ENCODE results near the gene PXMP4. TPM values are rescaled to one million over a fixed set of nuclear protein-coding genes. Genes with fewer than 3 reads are reported as not detected.
A peak's percentile ranks its signal among the peaks of the same experiment; 100 is the strongest.

The PXMP4 gene
- total and polyA plus RNA-seq, 9 of the 15 experiments (the other 6 are each of a cell fraction or from before 2014, with no cell fraction given): 4.8 to 29.1 (median 6.8) TPM

DNA sequence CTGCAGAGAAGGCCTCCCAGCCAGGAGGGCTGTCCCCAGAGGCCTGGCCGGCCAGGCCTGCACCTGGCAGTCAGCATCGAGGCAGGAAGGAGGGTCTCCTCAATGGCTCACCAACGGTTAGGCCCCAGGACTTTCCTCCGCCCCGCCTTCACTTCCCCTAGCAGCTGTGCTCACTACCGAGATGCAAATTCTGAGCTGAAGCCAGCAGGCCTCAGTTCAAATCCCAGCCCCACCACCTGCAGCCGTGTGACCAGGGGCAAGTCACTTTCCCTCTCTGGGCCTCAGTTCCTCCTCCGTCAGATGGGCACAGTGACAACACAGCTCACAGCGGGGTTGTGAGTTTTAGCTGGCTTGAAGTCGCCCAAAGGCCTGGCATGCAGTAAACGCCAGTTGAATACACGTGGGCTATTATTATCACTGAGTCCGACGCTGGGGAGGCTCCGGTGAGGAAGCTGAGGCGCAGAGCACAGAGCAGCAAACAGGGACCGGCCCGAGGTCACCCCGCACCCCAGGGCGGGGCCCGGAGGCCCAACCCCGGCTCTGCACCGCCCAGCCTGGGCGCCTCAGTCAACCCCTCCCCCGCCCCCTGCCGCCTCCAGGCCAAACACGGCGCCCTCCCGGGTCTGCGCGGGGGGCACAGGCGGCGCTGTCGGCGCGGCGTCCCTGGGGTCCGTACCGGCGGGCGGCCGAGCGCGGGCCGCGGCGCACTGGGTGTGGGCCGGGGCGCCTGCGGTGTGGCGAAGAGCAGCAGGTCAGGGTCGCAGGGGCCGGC, 34.6 kb downstream of the PXMP4 start (continued):
- TF ChIP-seq, protein P1, sequence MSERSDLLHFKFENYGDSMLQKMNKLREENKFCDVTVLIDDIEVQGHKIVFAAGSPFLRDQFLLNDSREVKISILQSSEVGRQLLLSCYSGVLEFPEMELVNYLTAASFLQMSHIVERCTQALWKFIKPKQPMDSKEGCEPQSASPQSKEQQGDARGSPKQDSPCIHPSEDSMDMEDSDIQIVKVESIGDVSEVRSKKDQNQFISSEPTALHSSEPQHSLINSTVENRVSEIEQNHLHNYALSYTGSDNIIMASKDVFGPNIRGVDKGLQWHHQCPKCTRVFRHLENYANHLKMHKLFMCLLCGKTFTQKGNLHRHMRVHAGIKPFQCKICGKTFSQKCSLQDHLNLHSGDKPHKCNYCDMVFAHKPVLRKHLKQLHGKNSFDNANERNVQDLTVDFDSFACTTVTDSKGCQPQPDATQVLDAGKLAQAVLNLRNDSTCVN (CRISPR knock-in tag; IDR thresholded peaks at IDR 0.05): no peak
- peak; percentile 58; the same call in 1 of the 2 replicates for TF ChIP-seq SMAD4 (CRISPR knock-in tag; conservative IDR thresholded peaks at IDR 0.05)
- TF ChIP-seq, protein P2, sequence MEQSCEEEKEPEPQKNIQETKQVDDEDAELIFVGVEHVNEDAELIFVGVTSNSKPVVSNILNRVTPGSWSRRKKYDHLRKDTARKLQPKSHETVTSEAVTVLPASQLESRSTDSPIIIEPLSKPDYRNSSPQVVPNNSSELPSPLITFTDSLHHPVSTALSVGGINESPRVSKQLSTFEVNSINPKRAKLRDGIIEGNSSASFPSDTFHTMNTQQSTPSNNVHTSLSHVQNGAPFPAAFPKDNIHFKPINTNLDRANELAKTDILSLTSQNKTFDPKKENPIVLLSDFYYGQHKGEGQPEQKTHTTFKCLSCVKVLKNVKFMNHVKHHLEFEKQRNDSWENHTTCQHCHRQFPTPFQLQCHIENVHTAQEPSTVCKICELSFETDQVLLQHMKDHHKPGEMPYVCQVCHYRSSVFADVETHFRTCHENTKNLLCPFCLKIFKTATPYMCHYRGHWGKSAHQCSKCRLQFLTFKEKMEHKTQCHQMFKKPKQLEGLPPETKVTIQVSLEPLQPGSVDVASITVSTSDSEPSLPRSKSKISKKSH (CRISPR knock-in tag; IDR thresholded peaks at IDR 0.05): no peak
- peak; percentile 71 for TF ChIP-seq RBFOX2 (IDR thresholded peaks at IDR 0.05; ENCODE audit: low read depth, low read length)
- TF ChIP-seq NFXL1 (CRISPR knock-in tag; IDR thresholded peaks at IDR 0.05): no peak
- TF ChIP-seq STAT5B (CRISPR knock-in tag; IDR thresholded peaks at IDR 0.05): no peak
- TF ChIP-seq ZNF436 (CRISPR knock-in tag; IDR thresholded peaks at IDR 0.05): no peak
- TF ChIP-seq TEAD2 (tag; IDR thresholded peaks at IDR 0.05): no peak
- TF ChIP-seq, protein P3, sequence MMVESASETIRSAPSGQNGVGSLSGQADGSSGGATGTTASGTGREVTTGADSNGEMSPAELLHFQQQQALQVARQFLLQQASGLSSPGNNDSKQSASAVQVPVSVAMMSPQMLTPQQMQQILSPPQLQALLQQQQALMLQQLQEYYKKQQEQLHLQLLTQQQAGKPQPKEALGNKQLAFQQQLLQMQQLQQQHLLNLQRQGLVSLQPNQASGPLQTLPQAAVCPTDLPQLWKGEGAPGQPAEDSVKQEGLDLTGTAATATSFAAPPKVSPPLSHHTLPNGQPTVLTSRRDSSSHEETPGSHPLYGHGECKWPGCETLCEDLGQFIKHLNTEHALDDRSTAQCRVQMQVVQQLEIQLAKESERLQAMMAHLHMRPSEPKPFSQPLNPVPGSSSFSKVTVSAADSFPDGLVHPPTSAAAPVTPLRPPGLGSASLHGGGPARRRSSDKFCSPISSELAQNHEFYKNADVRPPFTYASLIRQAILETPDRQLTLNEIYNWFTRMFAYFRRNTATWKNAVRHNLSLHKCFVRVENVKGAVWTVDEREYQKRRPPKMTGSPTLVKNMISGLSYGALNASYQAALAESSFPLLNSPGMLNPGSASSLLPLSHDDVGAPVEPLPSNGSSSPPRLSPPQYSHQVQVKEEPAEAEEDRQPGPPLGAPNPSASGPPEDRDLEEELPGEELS (CRISPR knock-in tag; IDR thresholded peaks at IDR 0.05; ENCODE audit: borderline replicate concordance): 0 out of 2 replicates have a peak, but pooled peaks have one; percentile 46
- TF ChIP-seq, protein P4, sequence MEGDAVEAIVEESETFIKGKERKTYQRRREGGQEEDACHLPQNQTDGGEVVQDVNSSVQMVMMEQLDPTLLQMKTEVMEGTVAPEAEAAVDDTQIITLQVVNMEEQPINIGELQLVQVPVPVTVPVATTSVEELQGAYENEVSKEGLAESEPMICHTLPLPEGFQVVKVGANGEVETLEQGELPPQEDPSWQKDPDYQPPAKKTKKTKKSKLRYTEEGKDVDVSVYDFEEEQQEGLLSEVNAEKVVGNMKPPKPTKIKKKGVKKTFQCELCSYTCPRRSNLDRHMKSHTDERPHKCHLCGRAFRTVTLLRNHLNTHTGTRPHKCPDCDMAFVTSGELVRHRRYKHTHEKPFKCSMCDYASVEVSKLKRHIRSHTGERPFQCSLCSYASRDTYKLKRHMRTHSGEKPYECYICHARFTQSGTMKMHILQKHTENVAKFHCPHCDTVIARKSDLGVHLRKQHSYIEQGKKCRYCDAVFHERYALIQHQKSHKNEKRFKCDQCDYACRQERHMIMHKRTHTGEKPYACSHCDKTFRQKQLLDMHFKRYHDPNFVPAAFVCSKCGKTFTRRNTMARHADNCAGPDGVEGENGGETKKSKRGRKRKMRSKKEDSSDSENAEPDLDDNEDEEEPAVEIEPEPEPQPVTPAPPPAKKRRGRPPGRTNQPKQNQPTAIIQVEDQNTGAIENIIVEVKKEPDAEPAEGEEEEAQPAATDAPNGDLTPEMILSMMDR (IDR thresholded peaks at IDR 0.05 in 2 of 3, conservative IDR thresholded peaks at IDR 0.05 in 1 of 3; ENCODE audit: insufficient read depth in 2 of 3, low read depth in 1 of 3, low read length in 3 of 3): peak in 2 of 3 experiments; percentile 1 to 37; a peak in 1 of 6 replicates
- TF ChIP-seq, protein P5, sequence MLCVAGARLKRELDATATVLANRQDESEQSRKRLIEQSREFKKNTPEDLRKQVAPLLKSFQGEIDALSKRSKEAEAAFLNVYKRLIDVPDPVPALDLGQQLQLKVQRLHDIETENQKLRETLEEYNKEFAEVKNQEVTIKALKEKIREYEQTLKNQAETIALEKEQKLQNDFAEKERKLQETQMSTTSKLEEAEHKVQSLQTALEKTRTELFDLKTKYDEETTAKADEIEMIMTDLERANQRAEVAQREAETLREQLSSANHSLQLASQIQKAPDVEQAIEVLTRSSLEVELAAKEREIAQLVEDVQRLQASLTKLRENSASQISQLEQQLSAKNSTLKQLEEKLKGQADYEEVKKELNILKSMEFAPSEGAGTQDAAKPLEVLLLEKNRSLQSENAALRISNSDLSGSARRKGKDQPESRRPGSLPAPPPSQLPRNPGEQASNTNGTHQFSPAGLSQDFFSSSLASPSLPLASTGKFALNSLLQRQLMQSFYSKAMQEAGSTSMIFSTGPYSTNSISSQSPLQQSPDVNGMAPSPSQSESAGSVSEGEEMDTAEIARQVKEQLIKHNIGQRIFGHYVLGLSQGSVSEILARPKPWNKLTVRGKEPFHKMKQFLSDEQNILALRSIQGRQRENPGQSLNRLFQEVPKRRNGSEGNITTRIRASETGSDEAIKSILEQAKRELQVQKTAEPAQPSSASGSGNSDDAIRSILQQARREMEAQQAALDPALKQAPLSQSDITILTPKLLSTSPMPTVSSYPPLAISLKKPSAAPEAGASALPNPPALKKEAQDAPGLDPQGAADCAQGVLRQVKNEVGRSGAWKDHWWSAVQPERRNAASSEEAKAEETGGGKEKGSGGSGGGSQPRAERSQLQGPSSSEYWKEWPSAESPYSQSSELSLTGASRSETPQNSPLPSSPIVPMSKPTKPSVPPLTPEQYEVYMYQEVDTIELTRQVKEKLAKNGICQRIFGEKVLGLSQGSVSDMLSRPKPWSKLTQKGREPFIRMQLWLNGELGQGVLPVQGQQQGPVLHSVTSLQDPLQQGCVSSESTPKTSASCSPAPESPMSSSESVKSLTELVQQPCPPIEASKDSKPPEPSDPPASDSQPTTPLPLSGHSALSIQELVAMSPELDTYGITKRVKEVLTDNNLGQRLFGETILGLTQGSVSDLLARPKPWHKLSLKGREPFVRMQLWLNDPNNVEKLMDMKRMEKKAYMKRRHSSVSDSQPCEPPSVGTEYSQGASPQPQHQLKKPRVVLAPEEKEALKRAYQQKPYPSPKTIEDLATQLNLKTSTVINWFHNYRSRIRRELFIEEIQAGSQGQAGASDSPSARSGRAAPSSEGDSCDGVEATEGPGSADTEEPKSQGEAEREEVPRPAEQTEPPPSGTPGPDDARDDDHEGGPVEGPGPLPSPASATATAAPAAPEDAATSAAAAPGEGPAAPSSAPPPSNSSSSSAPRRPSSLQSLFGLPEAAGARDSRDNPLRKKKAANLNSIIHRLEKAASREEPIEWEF (CRISPR knock-in tag; IDR thresholded peaks at IDR 0.05): no peak
- TF ChIP-seq ZNF431 (CRISPR knock-in tag; IDR thresholded peaks at IDR 0.05): no peak
- peak; percentile 41 for TF ChIP-seq CCNT2 (IDR thresholded peaks at IDR 0.05; ENCODE audit: borderline replicate concordance, extremely low read depth, insufficient read length, low read depth, low read length)
